Measurements from ENCODE around the gene DCLK1.
"Not testable (repeated sequence)": the region's sequence is repeated elsewhere in the genome, so short reads cannot be mapped to it uniquely, and the experiment has no call there.

DCLK1 gene

GRCh38 chr13:35977060-35977459, 154.1 kb downstream of the DCLK1 start:
- no CpG with 5 or more reads among the region's 2 CpGs for whole genome bisulfite sequencing (ENCODE audit: extremely low coverage, insufficient coverage, insufficient read length)
- no peak overlapping the region for H2AK5ac ChIP-seq (ENCODE audit: low read length)
- no peaks in the 10 kb centered on the region for H3K27me3 ChIP-seq (ENCODE audit: insufficient read depth, low read length)
- no peaks in the 10 kb centered on the region for H3K36me3 ChIP-seq (ENCODE audit: control insufficient read depth in 1 of 2, insufficient read depth in 2 of 2, low read length in 2 of 2)
- H2BK5ac ChIP-seq (ENCODE audit: low read depth, low read length, poor library complexity) = no peak overlapping the region
- H4K12ac ChIP-seq (ENCODE audit: low read depth, low read length) = no peak overlapping the region
- H3K79me2 ChIP-seq (ENCODE audit: control insufficient read depth, insufficient read depth, low read length, poor library complexity) = no peaks in the 10 kb centered on the region
- H3K9me3 ChIP-seq (ENCODE audit: insufficient read depth, low read depth, low read length) = peaks cover 6% of the 10 kb centered on the region
- H3K4me1 ChIP-seq (ENCODE audit: control insufficient read depth in 1 of 2, insufficient read depth in 2 of 2, low read length in 2 of 2) = peaks cover 0 to 4% of the 10 kb centered on the region in 2 experiments
- no peak overlapping the region for H3K4ac ChIP-seq (ENCODE audit: low read depth, low read length)
- no peak overlapping the region for H2AFZ ChIP-seq (ENCODE audit: insufficient read depth, low read length, poor library complexity)
- H3K4me3 ChIP-seq (ENCODE audit: low read depth, low read length) = no peak overlapping the region
- no peak overlapping the region for H3K27ac ChIP-seq (ENCODE audit: low read depth, low read length)
- DNase-seq = no peak
- no peak overlapping the region for H3K23ac ChIP-seq (ENCODE audit: low read length)
- no peak overlapping the region for H3K14ac ChIP-seq (ENCODE audit: low read length)
- H3K18ac ChIP-seq (ENCODE audit: low read length) = no peak overlapping the region
- no peak overlapping the region for H4K8ac ChIP-seq (ENCODE audit: low read depth, low read length)
- H3K79me1 ChIP-seq (ENCODE audit: low read length) = no peaks in the 10 kb centered on the region
- peak overlapping the region; percentile 63 for H3K9ac ChIP-seq (ENCODE audit: low read length)
- no peak overlapping the region for H3K4me2 ChIP-seq (ENCODE audit: low read length)
- no peak overlapping the region for H2BK120ac ChIP-seq (ENCODE audit: insufficient read depth, low read length, poor library complexity)
- H2BK12ac ChIP-seq (ENCODE audit: low read length) = no peak overlapping the region
- no peak overlapping the region for H4K91ac ChIP-seq (ENCODE audit: low read depth, low read length)

GRCh38 chr13:35976126-35976525, 155.1 kb downstream of the DCLK1 start:
- no peaks in the 10 kb centered on the region for H3K36me3 ChIP-seq (ENCODE audit: control insufficient read depth in 1 of 2, insufficient read depth in 2 of 2, low read length in 2 of 2)
- no peak overlapping the region for H3K27ac ChIP-seq (ENCODE audit: low read depth, low read length)
- H2BK12ac ChIP-seq (ENCODE audit: low read length) = no peak overlapping the region
- H3K23ac ChIP-seq (ENCODE audit: low read length) = no peak overlapping the region
- H3K18ac ChIP-seq (ENCODE audit: low read length) = no peak overlapping the region
- no peak overlapping the region for H2BK5ac ChIP-seq (ENCODE audit: low read depth, low read length, poor library complexity)
- DNase-seq = no peak
- no peak overlapping the region for H4K91ac ChIP-seq (ENCODE audit: low read depth, low read length)
- no peak overlapping the region for H2AK5ac ChIP-seq (ENCODE audit: low read length)
- peaks cover 0 to 4% of the 10 kb centered on the region in 2 experiments for H3K4me1 ChIP-seq (ENCODE audit: control insufficient read depth in 1 of 2, insufficient read depth in 2 of 2, low read length in 2 of 2)
- no peak overlapping the region for H3K4me2 ChIP-seq (ENCODE audit: low read length)
- no peak overlapping the region for H3K14ac ChIP-seq (ENCODE audit: low read length)
- H3K4me3 ChIP-seq (ENCODE audit: low read depth, low read length) = no peak overlapping the region
- peaks cover 6% of the 10 kb centered on the region for H3K9me3 ChIP-seq (ENCODE audit: insufficient read depth, low read depth, low read length)
- no peaks in the 10 kb centered on the region for H3K79me1 ChIP-seq (ENCODE audit: low read length)
- WGBS (ENCODE audit: extremely low coverage, insufficient coverage, insufficient read length) = no CpG with 5 or more reads among the region's 7 CpGs
- H3K79me2 ChIP-seq (ENCODE audit: control insufficient read depth, insufficient read depth, low read length, poor library complexity) = no peaks in the 10 kb centered on the region
- H2BK120ac ChIP-seq (ENCODE audit: insufficient read depth, low read length, poor library complexity) = no peak overlapping the region
- H2AFZ ChIP-seq (ENCODE audit: insufficient read depth, low read length, poor library complexity) = no peak overlapping the region
- no peak overlapping the region for H3K9ac ChIP-seq (ENCODE audit: low read length)
- H3K4ac ChIP-seq (ENCODE audit: low read depth, low read length) = no peak overlapping the region
- H4K12ac ChIP-seq (ENCODE audit: low read depth, low read length) = no peak overlapping the region
- no peak overlapping the region for H4K8ac ChIP-seq (ENCODE audit: low read depth, low read length)
- H3K27me3 ChIP-seq (ENCODE audit: insufficient read depth, low read length) = no peaks in the 10 kb centered on the region

GRCh38 chr13:35966951-35967350, 164.2 kb downstream of the DCLK1 start:
- not testable (repeated sequence) for H3K9ac ChIP-seq (ENCODE audit: low read length); H2BK5ac ChIP-seq (ENCODE audit: low read depth, low read length, poor library complexity); H3K27me3 ChIP-seq (ENCODE audit: insufficient read depth, low read length); H3K4me1 ChIP-seq (ENCODE audit: control insufficient read depth in 1 of 2, insufficient read depth in 2 of 2, low read length in 2 of 2); H3K27ac ChIP-seq (ENCODE audit: low read depth, low read length); H2AK5ac ChIP-seq (ENCODE audit: low read length); H3K18ac ChIP-seq (ENCODE audit: low read length); H4K12ac ChIP-seq (ENCODE audit: low read depth, low read length); H4K8ac ChIP-seq (ENCODE audit: low read depth, low read length); H2AFZ ChIP-seq (ENCODE audit: insufficient read depth, low read length, poor library complexity); DNase-seq; H3K9me3 ChIP-seq (ENCODE audit: insufficient read depth, low read depth, low read length); H3K4me2 ChIP-seq (ENCODE audit: low read length); H2BK12ac ChIP-seq (ENCODE audit: low read length); H3K23ac ChIP-seq (ENCODE audit: low read length); H3K79me1 ChIP-seq (ENCODE audit: low read length); H4K91ac ChIP-seq (ENCODE audit: low read depth, low read length); H3K79me2 ChIP-seq (ENCODE audit: control insufficient read depth, insufficient read depth, low read length, poor library complexity); H2BK120ac ChIP-seq (ENCODE audit: insufficient read depth, low read length, poor library complexity); H3K4me3 ChIP-seq (ENCODE audit: low read depth, low read length); H3K14ac ChIP-seq (ENCODE audit: low read length); H3K4ac ChIP-seq (ENCODE audit: low read depth, low read length); H3K36me3 ChIP-seq (ENCODE audit: control insufficient read depth in 1 of 2, insufficient read depth in 2 of 2, low read length in 2 of 2)
- no CpG with 5 or more reads among the region's 29 CpGs for WGBS (ENCODE audit: extremely low coverage, insufficient coverage, insufficient read length)

- H3K36me3 ChIP-seq (ENCODE audit: control insufficient read depth in 1 of 2, insufficient read depth in 2 of 2, low read length in 2 of 2) = no peaks in the 10 kb centered on the region
- H3K9ac ChIP-seq (ENCODE audit: low read length) = no peak overlapping the region
- H2AFZ ChIP-seq (ENCODE audit: insufficient read depth, low read length, poor library complexity) = no peak overlapping the region
- no peak overlapping the region for H3K14ac ChIP-seq (ENCODE audit: low read length)
- H3K4me1 ChIP-seq (ENCODE audit: control insufficient read depth in 1 of 2, insufficient read depth in 2 of 2, low read length in 2 of 2) = no peaks in the 10 kb centered on the region
- H4K12ac ChIP-seq (ENCODE audit: low read depth, low read length) = no peak overlapping the region
- H4K91ac ChIP-seq (ENCODE audit: low read depth, low read length) = no peak overlapping the region
- no peak overlapping the region for H2AK5ac ChIP-seq (ENCODE audit: low read length)
- H3K27ac ChIP-seq (ENCODE audit: low read depth, low read length) = no peak overlapping the region
- peaks cover 2% of the 10 kb centered on the region for H3K9me3 ChIP-seq (ENCODE audit: insufficient read depth, low read depth, low read length)
- no peak for DNase-seq
- H3K23ac ChIP-seq (ENCODE audit: low read length) = no peak overlapping the region
- H4K8ac ChIP-seq (ENCODE audit: low read depth, low read length) = no peak overlapping the region
- no peak overlapping the region for H2BK120ac ChIP-seq (ENCODE audit: insufficient read depth, low read length, poor library complexity)
- no CpG with 5 or more reads among the region's 1 CpG for WGBS (ENCODE audit: extremely low coverage, insufficient coverage, insufficient read length)
- H3K79me2 ChIP-seq (ENCODE audit: control insufficient read depth, insufficient read depth, low read length, poor library complexity) = no peaks in the 10 kb centered on the region
- no peak overlapping the region for H3K4ac ChIP-seq (ENCODE audit: low read depth, low read length)
- H2BK5ac ChIP-seq (ENCODE audit: low read depth, low read length, poor library complexity) = no peak overlapping the region
- H3K18ac ChIP-seq (ENCODE audit: low read length) = no peak overlapping the region
- H2BK12ac ChIP-seq (ENCODE audit: low read length) = no peak overlapping the region
- no peaks in the 10 kb centered on the region for H3K79me1 ChIP-seq (ENCODE audit: low read length)
- H3K27me3 ChIP-seq (ENCODE audit: insufficient read depth, low read length) = no peaks in the 10 kb centered on the region
- H3K4me3 ChIP-seq (ENCODE audit: low read depth, low read length) = no peak overlapping the region
- no peak overlapping the region for H3K4me2 ChIP-seq (ENCODE audit: low read length)
These were observed 165.2 kb downstream of the DCLK1 start for GRCh38 chr13:35966024-35966423.

Measured in trophoblast cell (in vitro differentiated cells and primary cell).